Breast epithelium (tissue), 4 donors: ENCODE data around the gene PAX7. TPM values are rescaled to one million over a fixed set of nuclear protein-coding genes. Genes with fewer than 3 reads are reported as not detected.

Experiments used
- DNase-seq, 2 donors: peaks; one replicate each; pipeline ENCODE4 v3.0.0-alpha.2; 2019; ENCODE audit warnings: low spot score in 2 of 2
- H3K27ac ChIP-seq, 2 donors: fragments of 200-600 bp; sonication (generic) in 1 of 2; one replicate each; pipeline ENCODE4 v1.5.1; 2016 to 2019; ENCODE audit warnings: mild to moderate bottlenecking in 1 of 2
- H3K27me3 ChIP-seq, 2 donors: fragments of 200-600 bp; sonication (generic) in 1 of 2; one replicate each; pipeline versions ENCODE4 v1.5.1 to v1.6.0; 2017 to 2019; ENCODE audit warnings: control low read depth in 1 of 2, mild to moderate bottlenecking in 1 of 2
- H3K36me3 ChIP-seq: fragments of 200-600 bp; one replicate; pipeline ENCODE4 v1.5.1; 2019
- H3K4me1 ChIP-seq, 2 donors: fragments of 200-600 bp; sonication (generic); one replicate each; pipeline ENCODE4 v1.5.1; 2016 to 2019; ENCODE audit warnings: control low read depth in 1 of 2
- H3K4me3 ChIP-seq, 3 donors: fragments of 200-600 bp; sonication (generic); 1 replicate in 2 of 3; 2 replicates in 1 of 3; pipeline ENCODE4 v1.5.1; 2016 to 2019; ENCODE audit warnings: mild to moderate bottlenecking in 3 of 3, moderate library complexity in 2 of 3
- H3K9me3 ChIP-seq, 2 donors: fragments of 200-600 bp; sonication (generic) in 1 of 2; one replicate each; pipeline ENCODE4 v1.5.1; 2016 to 2019; ENCODE audit warnings: control low read depth in 1 of 2
- POLR2A ChIP-seq: fragments of 450-650 bp; IDR thresholded peaks from one replicate; pipeline ENCODE4 v1.6.1; 2016; ENCODE audit warnings: antibody characterized with exemption, mild to moderate bottlenecking, moderate library complexity
- POLR2AphosphoS5 ChIP-seq, 3 donors: sonication (generic); formaldehyde crosslinking; IDR thresholded peaks; one replicate each; pipeline ENCODE4 v1.6.1; 2017; ENCODE audit warnings: antibody characterized with exemption in 3 of 3
- intact Hi-C: fragments of 100-400 bp; cut with DNase I; formaldehyde crosslinking; loops from one replicate; pipeline ENCODE4 v1.15.1; 2023; ENCODE audit warnings: low total_unique reads
- total RNA-seq, 3 donors: library from RNA; depleted of rRNA; stranded (reverse); fragments of >200 nt; gene quantifications; one replicate each; pipeline ENCODE4 v1.1.0, GENCODE V29; 2016
- TF ChIP-seq, protein P1 (sequence below), 3 donors: fragments of 450-650 bp; IDR thresholded peaks; one replicate each; pipeline ENCODE4 v1.5.1; 2016 to 2017; ENCODE audit warnings: antibody characterized with exemption in 3 of 3, mild to moderate bottlenecking in 3 of 3, moderate library complexity in 3 of 3

The PAX7 gene
- total RNA-seq, 3 donors from 2014 or later, result not detected

GRCh38 chr1:18781031-18781430 lies 150.4 kb downstream of the PAX7 start:
- H3K36me3 ChIP-seq, result no peaks in the 10 kb centered on the region
- no peaks in the 10 kb centered on the region for H3K4me1 ChIP-seq
- H3K27me3 ChIP-seq, result peaks cover 0 to 19% of the 10 kb centered on the region in 2 donors
- no peaks in the 10 kb centered on the region for H3K9me3 ChIP-seq
- no peak overlapping the region for H3K4me3 ChIP-seq
- TF ChIP-seq POLR2A (no peak), POLR2AphosphoS5 (IDR thresholded peaks at IDR 0.05) (no peak)
- TF ChIP-seq, protein P1, sequence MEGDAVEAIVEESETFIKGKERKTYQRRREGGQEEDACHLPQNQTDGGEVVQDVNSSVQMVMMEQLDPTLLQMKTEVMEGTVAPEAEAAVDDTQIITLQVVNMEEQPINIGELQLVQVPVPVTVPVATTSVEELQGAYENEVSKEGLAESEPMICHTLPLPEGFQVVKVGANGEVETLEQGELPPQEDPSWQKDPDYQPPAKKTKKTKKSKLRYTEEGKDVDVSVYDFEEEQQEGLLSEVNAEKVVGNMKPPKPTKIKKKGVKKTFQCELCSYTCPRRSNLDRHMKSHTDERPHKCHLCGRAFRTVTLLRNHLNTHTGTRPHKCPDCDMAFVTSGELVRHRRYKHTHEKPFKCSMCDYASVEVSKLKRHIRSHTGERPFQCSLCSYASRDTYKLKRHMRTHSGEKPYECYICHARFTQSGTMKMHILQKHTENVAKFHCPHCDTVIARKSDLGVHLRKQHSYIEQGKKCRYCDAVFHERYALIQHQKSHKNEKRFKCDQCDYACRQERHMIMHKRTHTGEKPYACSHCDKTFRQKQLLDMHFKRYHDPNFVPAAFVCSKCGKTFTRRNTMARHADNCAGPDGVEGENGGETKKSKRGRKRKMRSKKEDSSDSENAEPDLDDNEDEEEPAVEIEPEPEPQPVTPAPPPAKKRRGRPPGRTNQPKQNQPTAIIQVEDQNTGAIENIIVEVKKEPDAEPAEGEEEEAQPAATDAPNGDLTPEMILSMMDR (IDR thresholded peaks at IDR 0.05), result no peak
- H3K27ac ChIP-seq, result no peak overlapping the region
- intact Hi-C loops, result no loop called here
- DNase-seq, result no peak

GRCh38 chr1:18783705-18784481 lies 153.2 kb downstream of the PAX7 start:
- H3K36me3 ChIP-seq, result no peaks in the 10 kb centered on the region
- H3K4me3 ChIP-seq, result no peak overlapping the region
- no peaks in the 10 kb centered on the region for H3K9me3 ChIP-seq
- peaks cover 0 to 24% of the 10 kb centered on the region in 2 donors for H3K27me3 ChIP-seq
- H3K27ac ChIP-seq, result no peak overlapping the region
- intact Hi-C loops, result no loop called here
- TF ChIP-seq POLR2A (no peak), POLR2AphosphoS5 (IDR thresholded peaks at IDR 0.05) (no peak)
- TF ChIP-seq, protein P1 (IDR thresholded peaks at IDR 0.05), result no peak
- DNase-seq, result no peak
- H3K4me1 ChIP-seq, result no peaks in the 10 kb centered on the region

GRCh38 chr1:18784482-18784831 lies 153.8 kb downstream of the PAX7 start:
- intact Hi-C loops, result no loop called here
- Histone ChIP-seq H3K4me1 (no peaks in the 10 kb centered on the region), H3K27ac (no peak overlapping the region), H3K36me3 (no peaks in the 10 kb centered on the region), H3K9me3 (no peaks in the 10 kb centered on the region), H3K4me3 (no peak overlapping the region), H3K27me3 (peaks cover 0 to 24% of the 10 kb centered on the region in 2 donors)
- no peak for TF ChIP-seq POLR2A
- no peak for TF ChIP-seq POLR2AphosphoS5 (IDR thresholded peaks at IDR 0.05)
- TF ChIP-seq, protein P1 (IDR thresholded peaks at IDR 0.05), result no peak
- DNase-seq, result no peak

DNA sequence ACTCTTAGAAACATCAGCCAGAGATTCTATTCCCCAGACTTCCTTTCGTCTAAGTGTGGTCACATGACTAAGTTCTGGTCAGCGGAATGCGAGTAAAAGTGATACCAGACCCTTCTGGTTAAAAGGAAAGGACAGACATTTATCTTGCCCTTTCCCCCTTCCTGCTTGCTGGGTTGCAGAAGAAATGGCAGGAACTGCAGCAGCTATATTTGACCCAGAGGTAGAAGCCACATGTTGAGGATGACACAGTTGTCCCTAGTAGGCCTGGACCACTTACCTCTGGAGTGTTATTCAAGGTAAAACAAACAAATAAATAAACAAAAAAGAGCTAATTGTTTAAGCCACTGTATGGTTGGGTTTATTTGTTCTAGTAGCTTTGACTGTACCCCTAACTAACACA lies 155.5 kb downstream of the PAX7 start:
- DNase-seq, result no peak
- H3K27me3 ChIP-seq, result peaks cover 0 to 28% of the 10 kb centered on the region in 2 donors
- H3K9me3 ChIP-seq, result no peaks in the 10 kb centered on the region
- no peak overlapping the region for H3K4me3 ChIP-seq
- H3K4me1 ChIP-seq, result no peaks in the 10 kb centered on the region
- no peak for TF ChIP-seq POLR2AphosphoS5 (IDR thresholded peaks at IDR 0.05)
- TF ChIP-seq, protein P1 (IDR thresholded peaks at IDR 0.05), result no peak
- no peak for TF ChIP-seq POLR2A
- intact Hi-C loops, result loop anchor here (5.0 kb wide), 1 partner anchor 961 kb away; no protein-coding TSS in a partner anchor
- no peak overlapping the region for H3K27ac ChIP-seq
- no peaks in the 10 kb centered on the region for H3K36me3 ChIP-seq

GRCh38 chr1:18787825-18788385 lies 157.3 kb downstream of the PAX7 start:
- H3K9me3 ChIP-seq, result no peaks in the 10 kb centered on the region
- H3K36me3 ChIP-seq, result no peaks in the 10 kb centered on the region
- no peaks in the 10 kb centered on the region for H3K4me1 ChIP-seq
- DNase-seq, result no peak
- intact Hi-C loops, result loop anchor here (5.0 kb wide), 1 partner anchor 959 kb away; no protein-coding TSS in a partner anchor
- no peak overlapping the region for H3K27ac ChIP-seq
- peaks cover 0 to 44% of the 10 kb centered on the region in 2 donors for H3K27me3 ChIP-seq
- H3K4me3 ChIP-seq, result no peak overlapping the region
- TF ChIP-seq POLR2A (no peak), POLR2AphosphoS5 (IDR thresholded peaks at IDR 0.05) (no peak)
- TF ChIP-seq, protein P1 (IDR thresholded peaks at IDR 0.05), result no peak
